Mucosa of gallbladder (tissue), 1 donor: ENCODE measurements around the gene TMEM217. TPM values are rescaled to one million over a fixed set of nuclear protein-coding genes. Genes with fewer than 3 reads are reported as not detected.

Source experiments
- DNase-seq: peaks from one replicate; pipeline ENCODE4 v3.0.0-alpha.2; 2020; ENCODE audit warnings: low spot score
- total RNA-seq: library from RNA; stranded (reverse); gene quantifications from one replicate; pipeline ENCODE4 v1.2.1, GENCODE V29; 2021
- donor health status: DM: no; HTN: no; CAD: no.

TMEM217 gene
- total RNA-seq, 1 donor from 2014 or later, result 0.55 TPM

- no peak for DNase-seq
Measured at GRCh38 chr6:37280162-37280887, 22.4 kb upstream of the TMEM217 start.

GRCh38 chr6:37279366-37280134 lies 21.6 kb upstream of the TMEM217 start:
- no peak for DNase-seq

DNA sequence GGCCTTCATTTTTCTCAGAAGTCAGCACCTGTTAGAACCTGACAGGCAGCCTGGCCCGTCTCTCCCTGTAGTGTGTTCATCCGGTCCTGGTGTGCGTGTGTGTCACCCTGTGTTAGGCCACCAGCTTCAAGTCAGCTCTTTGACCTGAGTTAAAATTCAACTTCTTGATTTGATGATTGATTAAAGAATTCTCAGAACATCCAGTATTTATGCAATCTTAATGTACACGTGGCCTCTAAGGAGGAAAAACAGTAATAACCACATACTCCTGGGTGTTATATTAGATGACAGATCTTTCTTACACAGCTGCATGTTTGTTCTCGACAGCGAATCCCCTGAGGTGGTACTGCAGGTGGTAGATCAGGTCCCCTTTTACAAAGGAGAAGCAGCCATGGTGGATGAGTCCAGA lies 19.1 kb upstream of the TMEM217 start:
- DNase-seq, result peak; percentile 71

DNA sequence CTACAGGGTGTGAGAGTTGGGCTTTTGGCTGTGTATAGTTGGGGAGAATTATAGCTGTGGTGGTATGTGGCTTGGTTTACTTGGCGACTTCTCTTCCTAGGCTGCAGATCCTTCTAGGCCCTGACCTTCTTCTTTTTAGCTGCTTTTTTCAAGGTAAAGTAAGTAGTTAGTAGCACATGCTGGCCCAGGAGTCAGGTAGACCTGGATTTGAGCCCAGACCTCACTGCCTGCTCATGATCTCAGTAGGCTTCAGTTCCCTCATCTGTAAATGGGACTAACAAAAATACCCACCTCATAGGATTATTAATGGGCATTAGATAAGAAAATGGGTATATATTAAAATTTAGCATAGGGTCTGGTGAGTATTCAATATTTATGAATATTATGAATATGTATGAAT lies 17.4 kb upstream of the TMEM217 start:
- no peak for DNase-seq

DNA sequence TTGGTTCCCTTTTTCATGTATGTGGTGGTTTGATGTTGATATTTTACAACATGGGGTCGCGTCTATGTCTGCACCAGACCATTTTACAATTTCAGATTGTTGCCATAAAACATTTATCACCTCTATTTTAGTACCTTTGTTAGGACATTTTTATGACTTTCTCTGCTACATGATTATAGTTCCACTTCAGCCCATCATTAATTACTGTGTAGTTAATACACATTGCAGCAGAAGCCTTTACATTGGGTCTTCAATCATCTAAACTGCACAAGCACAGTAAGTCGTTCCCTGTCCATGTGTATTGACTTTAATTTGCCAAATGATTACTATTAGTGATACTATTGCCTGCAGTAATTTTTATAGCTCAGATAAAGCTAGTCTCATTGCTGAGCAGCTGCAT lies 15.7 kb upstream of the TMEM217 start:
- DNase-seq, result no peak

DNA sequence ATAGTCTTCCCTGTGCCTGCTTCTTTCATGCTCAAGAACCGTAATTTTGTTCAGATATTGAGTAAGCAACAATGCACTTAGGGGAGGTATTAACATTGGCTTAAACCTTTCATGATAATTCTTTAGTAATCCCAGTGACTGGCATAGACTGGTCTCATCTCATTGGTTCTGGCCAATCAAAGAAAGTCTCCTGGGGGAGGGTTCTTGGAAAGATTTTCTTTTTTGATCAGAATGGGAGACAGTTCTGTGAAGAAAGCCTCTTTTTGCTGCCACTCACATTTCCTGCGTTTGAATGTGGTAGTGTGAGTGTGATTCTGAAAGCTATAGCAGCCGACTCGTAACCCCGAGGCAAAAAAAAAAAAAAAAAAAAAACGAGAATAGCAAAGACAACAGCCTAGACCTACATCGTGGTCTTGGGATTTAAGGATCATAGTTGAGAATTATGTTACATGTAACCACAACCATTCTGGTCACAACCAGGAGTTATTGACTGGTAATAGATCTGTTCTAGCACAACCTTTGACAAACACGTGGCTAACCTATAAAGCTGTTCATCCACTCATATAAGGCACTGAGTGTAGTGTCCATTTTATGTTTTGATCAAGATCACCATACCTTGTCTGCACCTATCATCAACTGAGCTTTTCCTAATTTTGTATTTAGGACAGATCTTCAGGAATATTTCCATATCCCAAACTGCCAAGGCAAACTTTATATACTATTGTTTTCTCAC lies 15.1 kb upstream of the TMEM217 start:
- no peak for DNase-seq

GRCh38 chr6:37269105-37269504 lies 11.2 kb upstream of the TMEM217 start:
- DNase-seq, result no peak

DNA sequence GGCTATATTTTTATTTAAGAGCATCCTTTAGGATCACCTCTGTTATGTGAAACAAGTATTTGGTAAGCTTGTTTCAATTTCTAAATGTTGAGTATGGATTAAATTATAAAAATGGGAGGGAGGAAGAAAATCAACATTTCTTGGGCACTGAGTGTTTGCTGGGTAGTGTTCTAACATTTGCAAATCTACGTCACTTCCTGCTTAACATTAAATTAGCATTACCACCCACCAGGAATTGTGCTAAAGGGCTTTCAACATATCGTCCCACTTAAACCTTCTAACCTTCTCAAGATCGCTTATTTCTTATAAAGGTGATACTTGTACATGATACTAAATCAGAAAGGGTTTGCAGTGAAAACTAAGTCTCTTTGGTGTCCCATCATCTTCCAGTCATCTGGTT lies 7.9 kb upstream of the TMEM217 start:
- DNase-seq, result no peak

DNA sequence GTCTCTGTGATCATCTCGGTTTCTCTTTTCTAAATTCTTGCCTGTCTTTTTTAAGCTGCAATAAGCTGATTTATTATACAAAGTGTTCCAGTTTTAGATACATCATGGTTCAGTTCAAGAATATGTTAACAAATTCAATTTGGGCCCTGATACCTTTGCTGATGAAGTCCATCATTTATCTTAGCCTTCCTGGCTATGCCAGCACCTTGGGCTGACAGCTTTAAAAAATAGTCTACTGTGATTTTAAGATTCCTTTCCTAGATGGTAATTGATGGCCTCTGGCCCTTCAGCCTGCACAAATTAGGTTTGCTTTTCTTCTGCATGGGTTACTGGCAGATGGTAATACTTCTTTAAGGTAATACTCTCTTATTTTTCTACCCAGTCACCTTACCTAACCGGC lies 7.1 kb upstream of the TMEM217 start:
- no peak for DNase-seq

- no peak for DNase-seq
Measured at GRCh38 chr6:37262446-37263026, 4.6 kb upstream of the TMEM217 start.

DNA sequence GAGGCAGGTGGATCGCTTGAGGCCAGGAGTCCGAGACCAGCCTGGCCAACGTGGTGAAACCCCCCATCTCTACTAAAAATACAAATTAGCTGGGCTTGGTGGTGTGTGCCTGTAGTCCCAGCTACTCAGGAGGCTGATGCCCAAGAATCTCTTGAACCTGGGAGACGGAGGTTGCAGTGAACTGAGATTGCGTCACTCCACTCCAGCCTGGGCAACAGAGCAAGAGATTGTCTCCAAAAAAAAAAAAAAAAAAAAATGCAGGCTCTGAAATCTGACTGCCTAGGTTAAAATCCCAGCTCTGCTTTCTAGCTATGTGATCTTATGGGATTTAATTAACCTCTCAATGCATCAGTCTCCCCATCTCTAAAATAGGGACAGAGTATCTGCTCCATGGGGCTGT lies 3.3 kb upstream of the TMEM217 start:
- DNase-seq, result no peak

GRCh38 chr6:37260444-37260843 lies 2.5 kb upstream of the TMEM217 start:
- no peak for DNase-seq

DNA sequence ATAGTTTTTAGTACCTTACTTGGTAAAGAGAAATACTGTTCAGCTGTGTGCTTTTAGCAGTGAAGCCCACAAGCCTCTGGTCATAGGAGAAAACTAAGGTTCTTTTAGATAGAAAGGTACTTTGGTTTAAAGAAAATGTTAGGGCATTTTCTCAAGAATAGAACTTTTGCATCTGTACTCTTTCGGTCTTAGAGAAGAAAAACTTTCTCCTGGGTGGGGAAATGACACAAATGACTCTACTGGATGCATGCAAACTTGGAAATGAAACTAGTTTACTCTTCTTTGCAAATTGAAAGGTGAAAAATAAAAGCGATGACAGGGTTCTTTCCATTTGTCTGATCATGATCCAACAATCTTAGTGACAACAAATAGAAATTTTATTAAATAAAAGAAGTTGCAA lies 2.1 kb upstream of the TMEM217 start:
- DNase-seq, result no peak

GRCh38 chr6:37259191-37259590 lies 1.2 kb upstream of the TMEM217 start:
- no peak for DNase-seq

- DNase-seq, result no peak
Measured at GRCh38 chr6:37258405-37259105, 611 bp upstream of the TMEM217 start.

DNA sequence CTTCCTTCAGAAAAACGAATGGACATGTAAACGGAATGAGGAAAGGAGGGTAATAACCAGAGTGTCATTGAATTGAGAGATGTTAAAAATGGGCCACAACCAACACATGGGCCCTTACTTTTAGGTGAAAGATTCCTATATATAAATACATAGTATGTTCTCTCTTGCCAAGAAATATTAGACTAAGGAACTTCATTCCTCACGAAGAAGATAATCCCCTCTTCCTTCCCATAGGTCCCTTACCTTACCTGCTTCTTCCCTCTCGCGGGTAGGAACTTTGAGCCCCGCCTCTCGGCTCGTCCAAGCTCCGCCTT lies 667 bp downstream of the TMEM217 start:
- DNase-seq, result no peak

DNA sequence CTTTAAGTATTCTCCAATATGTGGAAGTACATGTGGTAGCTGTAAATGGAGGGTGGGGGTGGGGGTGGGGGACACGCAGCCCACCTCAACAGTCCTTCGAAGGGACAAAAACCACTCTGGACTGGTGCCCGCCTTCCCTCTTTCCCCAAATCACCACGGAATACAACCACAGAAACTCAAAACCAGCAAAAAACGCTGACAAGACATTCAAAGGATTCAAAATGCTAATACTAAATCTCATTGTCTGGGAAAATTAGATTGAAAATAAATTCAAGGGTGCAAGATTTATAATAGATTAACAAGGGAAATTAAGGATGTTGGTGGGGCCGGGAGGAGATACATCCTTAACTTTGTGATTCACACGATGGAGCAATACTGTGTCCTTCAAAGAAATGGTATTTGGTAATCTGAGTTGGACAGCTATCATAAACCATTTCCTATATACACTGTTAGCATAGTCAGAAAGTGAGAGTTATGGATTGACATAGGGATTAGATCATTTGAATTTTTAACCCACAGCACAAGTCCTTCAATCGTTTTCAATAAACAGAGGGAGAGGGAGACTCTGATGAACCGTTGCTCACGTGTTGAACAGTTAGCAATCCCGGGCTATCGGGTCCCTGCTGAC lies 1.1 kb downstream of the TMEM217 start:
- no peak for DNase-seq

DNA sequence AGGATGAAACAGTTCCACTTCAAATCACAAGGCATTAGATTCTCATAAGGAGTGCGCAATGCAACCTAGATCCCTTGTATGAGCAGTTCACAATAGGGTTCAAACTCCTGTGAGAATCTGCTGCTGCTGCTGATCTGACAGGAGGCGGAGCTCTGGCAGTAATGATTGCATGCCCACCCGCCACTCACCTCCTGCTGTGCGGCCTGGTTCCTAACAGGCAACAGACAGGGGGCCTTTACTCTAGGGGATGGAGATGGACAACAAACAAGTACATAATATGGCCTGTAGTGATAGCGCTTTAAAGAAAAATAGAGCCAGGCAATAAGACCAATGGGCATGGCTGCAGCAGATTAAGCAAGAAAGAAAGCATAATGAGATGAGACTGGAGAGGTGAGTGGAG lies 3.1 kb downstream of the TMEM217 start:
- no peak for DNase-seq

DNA sequence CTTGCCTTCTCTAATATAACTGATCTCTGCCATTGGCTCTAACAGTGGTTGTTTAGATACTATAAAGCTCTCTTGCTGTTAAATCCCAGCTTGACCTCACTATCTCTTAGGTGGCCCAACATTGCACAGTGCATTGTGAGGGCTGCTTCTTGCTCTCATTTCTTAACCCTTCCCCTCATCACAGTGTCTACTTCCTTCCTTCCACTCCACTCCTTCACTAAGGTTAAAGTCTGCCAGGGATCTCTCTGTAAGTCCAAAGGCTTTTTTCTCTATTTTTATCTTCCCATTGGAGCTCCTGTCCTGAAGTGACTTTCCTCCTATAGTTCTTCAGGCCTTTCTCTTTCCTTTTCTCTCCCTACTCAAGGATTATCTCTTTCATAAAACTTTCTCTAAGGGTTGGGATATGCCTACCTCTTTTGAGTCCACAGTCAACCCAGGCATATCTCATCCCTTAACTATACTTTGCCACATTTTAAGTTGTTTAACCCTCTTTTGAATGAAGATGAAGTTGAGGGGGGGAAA lies 4.4 kb downstream of the TMEM217 start:
- DNase-seq, result no peak

- no peak for DNase-seq
Measured at GRCh38 chr6:37251211-37251780, 6.6 kb downstream of the TMEM217 start.
